Measurements from ENCODE around the gene DNHD1. TPM values are rescaled to one million over a fixed set of nuclear protein-coding genes. Genes with fewer than 3 reads are reported as not detected.

DNHD1 gene
- total RNA-seq, 5 donors from 2014 or later (not counting 1 experiment from before 2014, with no cell fraction given): 44.1 to 52.0 (median 47.8) TPM

- Histone ChIP-seq H3K27ac (ENCODE audit: low read length) (no peak overlapping the region), H3K27me3 (replicated peaks in 1 of 2; ENCODE audit: control insufficient read depth in 2 of 2, extremely low read depth in 1 of 2, insufficient read depth in 2 of 2, low read length in 1 of 2) (no peaks in the 10 kb centered on the region), H3K4me3 (ENCODE audit: control insufficient read depth in 1 of 2, extremely low read depth in 1 of 2, low read length in 1 of 2) (no peak overlapping the region), H3K36me3 (ENCODE audit: control insufficient read depth in 2 of 2, extremely low read depth in 1 of 2, insufficient read depth in 1 of 2, low read length in 1 of 2) (peaks cover 9 to 71% of the 10 kb centered on the region in 2 donors), H3K9me3 (no peaks in the 10 kb centered on the region), H3K4me1 (ENCODE audit: control insufficient read depth in 1 of 2, extremely low read depth in 1 of 2, insufficient read depth in 2 of 2, low read length in 2 of 2) (peaks cover 9 to 25% of the 10 kb centered on the region in 2 experiments)
- CTCF ChIA-PET: interaction anchor here in 1 of 2 donors (0.6 to 1.1 kb wide), 3 partner anchors 73 to 155 kb away, joined by 3 read pairs; no protein-coding TSS in a partner anchor
- peaks cover 30 to 42% (median 34%) of the 10 kb centered on the region in 3 donors for H3K4me1 Mint-ChIP-seq
- no peak for ATAC-seq (replicated peaks in 1 of 4)
- H3K27me3 Mint-ChIP-seq: no peaks in the 10 kb centered on the region
- H3K4me3 Mint-ChIP-seq: no peak overlapping the region
- WGBS (ENCODE audit: insufficient coverage): 100% methylated on average over 2 of the region's 3 CpGs
- H3K9me3 Mint-ChIP-seq: no peaks in the 10 kb centered on the region
- peaks cover 49% of the 10 kb centered on the region for H3K36me3 Mint-ChIP-seq
- H3K27ac Mint-ChIP-seq: peak overlapping the region in 1 of 2 donors; percentile 32
- no peak for DNase-seq
- POLR2A ChIA-PET: no interaction called here
These were observed 101.5 kb downstream of the DNHD1 start for GRCh38 chr11:6598555-6598954.

- DNase-seq (no peak), ATAC-seq (replicated peaks in 1 of 4) (no peak)
- peaks cover 7 to 27% of the 10 kb centered on the region in 2 experiments for H3K4me1 ChIP-seq (ENCODE audit: control insufficient read depth in 1 of 2, extremely low read depth in 1 of 2, insufficient read depth in 2 of 2, low read length in 2 of 2)
- H3K4me1 Mint-ChIP-seq: peaks cover 25 to 33% (median 25%) of the 10 kb centered on the region in 3 donors
- no peak overlapping the region for H3K4me3 ChIP-seq (ENCODE audit: control insufficient read depth in 1 of 2, extremely low read depth in 1 of 2, low read length in 1 of 2)
- CTCF ChIA-PET: interaction anchor here in 1 of 2 donors (0.6 to 0.9 kb wide), 2 partner anchors 55 to 928 kb away, joined by 3 read pairs; no protein-coding TSS in a partner anchor
- WGBS (ENCODE audit: insufficient coverage): 94% methylated on average over 1 of the region's 1 CpG
- H3K9me3 ChIP-seq: no peaks in the 10 kb centered on the region
- no peak overlapping the region for H3K4me3 Mint-ChIP-seq
- H3K9me3 Mint-ChIP-seq: no peaks in the 10 kb centered on the region
- H3K27ac ChIP-seq (ENCODE audit: low read length): no peak overlapping the region
- H3K36me3 Mint-ChIP-seq: peaks cover 41% of the 10 kb centered on the region
- H3K27ac Mint-ChIP-seq: no peak overlapping the region
- H3K36me3 ChIP-seq (ENCODE audit: control insufficient read depth in 2 of 2, extremely low read depth in 1 of 2, insufficient read depth in 1 of 2, low read length in 1 of 2): peaks cover 9 to 67% of the 10 kb centered on the region in 2 donors
- H3K27me3 ChIP-seq (replicated peaks in 1 of 2; ENCODE audit: control insufficient read depth in 2 of 2, extremely low read depth in 1 of 2, insufficient read depth in 2 of 2, low read length in 1 of 2): no peaks in the 10 kb centered on the region
- POLR2A ChIA-PET: interaction anchor here in 1 of 2 donors (0.5 kb wide), 1 partner anchor 73 kb away, joined by 4 read pairs; no protein-coding TSS in a partner anchor
- no peaks in the 10 kb centered on the region for H3K27me3 Mint-ChIP-seq
These were observed 102.4 kb downstream of the DNHD1 start for GRCh38 chr11:6599449-6599848.

- 100% methylated on average over 2 of the region's 2 CpGs for WGBS (ENCODE audit: insufficient coverage)
- ChIA-PET CTCF (interaction anchor here (0.6 to 0.9 kb wide), 2 partner anchors 27 to 929 kb away, joined by 3 read pairs; no protein-coding TSS in a partner anchor), POLR2A (interaction anchor here in 1 of 2 donors (0.5 kb wide), 1 partner anchor 217 kb away, joined by 8 read pairs; no protein-coding TSS in a partner anchor)
- Mint-ChIP-seq H3K9me3 (no peaks in the 10 kb centered on the region), H3K4me1 (peaks cover 22 to 31% (median 25%) of the 10 kb centered on the region in 3 donors), H3K4me3 (no peak overlapping the region), H3K27ac (no peak overlapping the region), H3K27me3 (no peaks in the 10 kb centered on the region), H3K36me3 (peaks cover 38% of the 10 kb centered on the region)
- Histone ChIP-seq H3K4me3 (ENCODE audit: control insufficient read depth in 1 of 2, extremely low read depth in 1 of 2, low read length in 1 of 2) (no peak overlapping the region), H3K4me1 (ENCODE audit: control insufficient read depth in 1 of 2, extremely low read depth in 1 of 2, insufficient read depth in 2 of 2, low read length in 2 of 2) (peaks cover 12 to 32% of the 10 kb centered on the region in 2 experiments), H3K9me3 (no peaks in the 10 kb centered on the region), H3K36me3 (ENCODE audit: control insufficient read depth in 2 of 2, extremely low read depth in 1 of 2, insufficient read depth in 1 of 2, low read length in 1 of 2) (peaks cover 9 to 64% of the 10 kb centered on the region in 2 donors), H3K27ac (ENCODE audit: low read length) (no peak overlapping the region), H3K27me3 (replicated peaks in 1 of 2; ENCODE audit: control insufficient read depth in 2 of 2, extremely low read depth in 1 of 2, insufficient read depth in 2 of 2, low read length in 1 of 2) (no peaks in the 10 kb centered on the region)
- no peak for DNase-seq
- ATAC-seq (replicated peaks in 1 of 4): no peak
These were observed 102.9 kb downstream of the DNHD1 start for GRCh38 chr11:6599881-6600390.

- Histone ChIP-seq H3K36me3 (ENCODE audit: control insufficient read depth in 2 of 2, extremely low read depth in 1 of 2, insufficient read depth in 1 of 2, low read length in 1 of 2) (peaks cover 9 to 56% of the 10 kb centered on the region in 2 donors), H3K4me1 (ENCODE audit: control insufficient read depth in 1 of 2, extremely low read depth in 1 of 2, insufficient read depth in 2 of 2, low read length in 2 of 2) (peaks cover 18 to 42% of the 10 kb centered on the region in 2 experiments), H3K27ac (ENCODE audit: low read length) (no peak overlapping the region), H3K4me3 (ENCODE audit: control insufficient read depth in 1 of 2, extremely low read depth in 1 of 2, low read length in 1 of 2) (no peak overlapping the region), H3K9me3 (no peaks in the 10 kb centered on the region), H3K27me3 (replicated peaks in 1 of 2; ENCODE audit: control insufficient read depth in 2 of 2, extremely low read depth in 1 of 2, insufficient read depth in 2 of 2, low read length in 1 of 2) (no peaks in the 10 kb centered on the region)
- Mint-ChIP-seq H3K36me3 (peaks cover 31% of the 10 kb centered on the region), H3K4me1 (peaks cover 20 to 27% (median 24%) of the 10 kb centered on the region in 3 donors), H3K27me3 (no peaks in the 10 kb centered on the region), H3K4me3 (no peak overlapping the region), H3K27ac (no peak overlapping the region), H3K9me3 (no peaks in the 10 kb centered on the region)
- POLR2A ChIA-PET: no interaction called here
- CTCF ChIA-PET: interaction anchor here in 1 of 2 donors (1.0 kb wide), 1 partner anchor 83 kb away, joined by 3 read pairs; no protein-coding TSS in a partner anchor
- WGBS (ENCODE audit: insufficient coverage): 98% methylated on average over 12 of the region's 13 CpGs
- no peak for ATAC-seq (replicated peaks in 1 of 4)
- DNase-seq: no peak
These were observed 104.0 kb downstream of the DNHD1 start for GRCh38 chr11:6601041-6601461.

- Mint-ChIP-seq H3K4me1 (peaks cover 20 to 26% (median 21%) of the 10 kb centered on the region in 3 donors), H3K36me3 (peaks cover 29% of the 10 kb centered on the region), H3K27ac (no peak overlapping the region), H3K4me3 (no peak overlapping the region), H3K9me3 (no peaks in the 10 kb centered on the region), H3K27me3 (no peaks in the 10 kb centered on the region)
- peaks cover 5 to 43% of the 10 kb centered on the region in 2 donors for H3K36me3 ChIP-seq (ENCODE audit: control insufficient read depth in 2 of 2, extremely low read depth in 1 of 2, insufficient read depth in 1 of 2, low read length in 1 of 2)
- peak overlapping the region; percentile 81 to 96 for H3K4me3 ChIP-seq (ENCODE audit: control insufficient read depth in 1 of 2, extremely low read depth in 1 of 2, low read length in 1 of 2)
- H3K27ac ChIP-seq (ENCODE audit: low read length): peak overlapping the region; percentile 37
- CTCF ChIA-PET: interaction anchor here (0.5 to 3.9 kb wide), 7 partner anchors 14 to 223 kb away, joined by 3 to 53 read pairs (median 5); partner anchors contain the start of genes MRPL17 (in 1 of the 2) and TPP1 (in 1 of the 2)
- 87% methylated on average over 5 of the region's 7 CpGs for WGBS (ENCODE audit: insufficient coverage)
- POLR2A ChIA-PET: interaction anchor here (0.7 to 1.0 kb wide), 2 partner anchors 17 to 81 kb away, joined by 3 to 4 read pairs; partner anchors contain the start of genes MRPL17 (in 1 of the 2) and TPP1 (in 1 of the 2)
- H3K9me3 ChIP-seq: no peaks in the 10 kb centered on the region
- no peaks in the 10 kb centered on the region for H3K27me3 ChIP-seq (replicated peaks in 1 of 2; ENCODE audit: control insufficient read depth in 2 of 2, extremely low read depth in 1 of 2, insufficient read depth in 2 of 2, low read length in 1 of 2)
- peaks cover 31 to 54% of the 10 kb centered on the region in 2 experiments for H3K4me1 ChIP-seq (ENCODE audit: control insufficient read depth in 1 of 2, extremely low read depth in 1 of 2, insufficient read depth in 2 of 2, low read length in 2 of 2)
- DNase-seq (no peak), ATAC-seq (replicated peaks in 1 of 4) (no peak)
These were observed 105.2 kb downstream of the DNHD1 start for GRCh38 chr11:6602096-6602940.
